H1 (cell line): ENCODE measurements around the gene EPS8. TPM values are rescaled to one million over a fixed set of nuclear protein-coding genes. Genes with fewer than 3 reads are reported as not detected.

ENCODE experiments used
- ATF2 ChIP-seq: IDR thresholded peaks from 2 replicates; pipeline ENCODE4 v1.6.1; 2012; ENCODE audit warnings: low read length, inconsistent platforms
- CBX8 ChIP-seq: fragments of 300-800, 300-1000 bp; sonication (generic); IDR thresholded peaks from 2 replicates; pipeline ENCODE4 v1.7.1; 2016; ENCODE audit warnings: low read depth, low read length, borderline replicate concordance
- TEAD4 ChIP-seq: IDR thresholded peaks from 2 replicates; pipeline ENCODE4 v1.6.1; 2012; ENCODE audit warnings: low read depth, low read length, inconsistent platforms, mixed read lengths
- polyA plus RNA-seq, 7 experiments: library from polyadenylated mRNA; depleted of rRNA in 3 of 7; stranded (reverse) in 5 of 7; unstranded in 2 of 7; fragments of >200 nt in 5 of 7; fragments of 200-250 nt in 2 of 7; gene quantifications; 1 replicate in 5 of 7; 2 replicates in 1 of 7; 4 replicates in 1 of 7; pipeline versions ENCODE4 v1.2.1 to v1.2.3, GENCODE V29; 2011 to 2013; ENCODE audit warnings: missing spikeins in 2 of 7, mixed read lengths in 2 of 7
- total RNA-seq: library from RNA; stranded (reverse); fragmentation: NEBNext Ultra II Directional; extraction: Animal tissue kit (Norgen Biotek cat#: 25700); gene quantifications from 2 replicates; pipeline ENCODE4 v1.2.1, GENCODE V29; 2021

The EPS8 gene
- total and polyA plus RNA-seq, 2 of the 8 experiments (the other 6 are each of a cell fraction or from before 2014, with no cell fraction given), result 3.0 to 4.6 TPM

- no peak for TF ChIP-seq ATF2
- TF ChIP-seq TEAD4, result no peak
- TF ChIP-seq CBX8, result no peak
Measured at GRCh38 chr12:15629108-15629507, 160.1 kb downstream of the EPS8 start (continued).
